GM12878 (cell line): ENCODE measurements around the gene CIPC. TPM values are rescaled to one million over a fixed set of nuclear protein-coding genes. Genes with fewer than 3 reads are reported as not detected.

Source experiments
- CEBPZ ChIP-seq: fragments of 150-350 bp; IDR thresholded peaks from 2 replicates; pipeline ENCODE4 v1.6.1; 2016; ENCODE audit warnings: low read depth, low read length
- CHD2 ChIP-seq: IDR thresholded peaks from 2 replicates; pipeline ENCODE4 v1.6.1; 2011; ENCODE audit warnings: low read depth, low read length, improper control_type of control experiment, borderline replicate concordance
- EZH2 ChIP-seq: IDR thresholded peaks from 2 replicates; pipeline ENCODE4 v1.6.1; 2012; ENCODE audit warnings: low read depth, mild to moderate bottlenecking, control low read depth, inconsistent platforms, low read length, borderline replicate concordance; ENCODE audit not compliant: control insufficient read depth
- IKZF1 ChIP-seq: fragments of 450-650 bp; conservative IDR thresholded peaks from 2 replicates; pipeline ENCODE4 v1.6.1; 2017; ENCODE audit warnings: antibody characterized with exemption, mild to moderate bottlenecking
- LARP7 ChIP-seq: fragments of 450-650 bp; IDR thresholded peaks from 2 replicates; pipeline ENCODE4 v1.6.1; 2017; ENCODE audit warnings: mild to moderate bottlenecking
- MEF2B ChIP-seq: fragments of 450-650 bp; IDR thresholded peaks from 2 replicates; pipeline ENCODE4 v1.6.1; 2018; ENCODE audit warnings: mild to moderate bottlenecking, moderate library complexity; ENCODE audit not compliant: partially characterized antibody, poor library complexity, severe bottlenecking
- MTA2 ChIP-seq: fragments of 450-650 bp; IDR thresholded peaks from 2 replicates; pipeline ENCODE4 v1.6.1; 2016; ENCODE audit warnings: low read depth, mild to moderate bottlenecking, moderate library complexity
- NKRF ChIP-seq: fragments of 450-650 bp; conservative IDR thresholded peaks from 2 replicates; pipeline ENCODE4 v1.6.1; 2017; ENCODE audit warnings: mild to moderate bottlenecking, moderate library complexity
- POU2F2 ChIP-seq: IDR thresholded peaks from 3 replicates; pipeline ENCODE4 v1.6.1; 2011; ENCODE audit warnings: low read depth, mild to moderate bottlenecking, low read length, borderline replicate concordance
- RAD21 ChIP-seq: IDR thresholded peaks from 2 replicates; pipeline ENCODE4 v1.6.1; 2011; ENCODE audit warnings: mild to moderate bottlenecking, low read depth, low read length, moderate library complexity; ENCODE audit not compliant: insufficient read depth
- RUNX3 ChIP-seq: IDR thresholded peaks from 2 replicates; pipeline ENCODE4 v1.6.1; 2012; ENCODE audit warnings: low read length, inconsistent platforms
- SIN3A ChIP-seq: IDR thresholded peaks from 2 replicates; pipeline ENCODE4 v1.6.1; 2012; ENCODE audit warnings: low read depth, low read length, improper control_type of control experiment
- SPI1 ChIP-seq: IDR thresholded peaks from 2 replicates; pipeline ENCODE4 v1.6.1; 2011; ENCODE audit warnings: low read depth, mild to moderate bottlenecking, low read length, moderate library complexity, borderline replicate concordance; ENCODE audit not compliant: insufficient read depth
- SREBF2 ChIP-seq: IDR thresholded peaks from 2 replicates; pipeline ENCODE4 v1.6.1; 2012; ENCODE audit warnings: mild to moderate bottlenecking, low read length
- TCF3 ChIP-seq: IDR thresholded peaks from 2 replicates; pipeline ENCODE4 v1.6.1; 2012; ENCODE audit warnings: low read depth, mild to moderate bottlenecking, low read length, borderline replicate concordance; ENCODE audit not compliant: insufficient read depth
- ZZZ3 ChIP-seq: IDR thresholded peaks from 2 replicates; pipeline ENCODE4 v1.6.1; 2011; ENCODE audit warnings: low read depth; ENCODE audit not compliant: control insufficient read depth, insufficient read length
- polyA plus RNA-seq, 11 experiments: library from polyadenylated mRNA; depleted of rRNA in 4 of 11; unstranded in 6 of 11; stranded (reverse) in 5 of 11; fragments of >200 nt; fragmentation: Nextera tagmentation in 4 of 11; fragmentation: Illumina TruSeq in 1 of 11; extraction: Ambion mirVana in 4 of 11; extraction: Trizol in 1 of 11; gene quantifications; 1 replicate in 1 of 11; 2 replicates in 10 of 11; pipeline versions ENCODE4 v1.2.1 to v1.2.3, GENCODE V29; 2011 to 2016; ENCODE audit warnings: inconsistent platforms in 2 of 11, missing spikeins in 2 of 11, low read depth in 1 of 11
- total RNA-seq, 4 experiments: library from RNA; depleted of rRNA in 3 of 4; stranded (reverse); fragments of >200 nt in 3 of 4; fragmentation: Illumina TruSeq in 1 of 4; extraction: Trizol in 1 of 4; gene quantifications; 2 replicates each; pipeline versions ENCODE4 v1.2.1 to v1.2.3, GENCODE V29; 2013 to 2021

Gene CIPC
- total and polyA plus RNA-seq, 10 of the 15 experiments (the other 5 are each of a cell fraction or from before 2014, with no cell fraction given) = 5.6 to 29.5 (median 16.5) TPM

GRCh38 chr14:77067632-77068516 is 30.2 kb upstream of the CIPC start (continued):
- TF ChIP-seq POU2F2 = no peak
- TF ChIP-seq RUNX3 = peak; percentile 40; the same call in 1 of the 2 replicates
- TF ChIP-seq TCF3 = 0 out of 2 replicates have a peak, but pooled peaks have one; percentile 17
- TF ChIP-seq IKZF1 = no peak
- no peak for TF ChIP-seq ZZZ3
- TF ChIP-seq LARP7 = 0 out of 2 replicates have a peak, but pooled peaks have one; percentile 39
- no peak for TF ChIP-seq NKRF
- TF ChIP-seq CHD2 = 0 out of 2 replicates have a peak, but pooled peaks have one; percentile 23
- no peak for TF ChIP-seq MTA2
- TF ChIP-seq RAD21 = peak; percentile 88
- no peak for TF ChIP-seq CEBPZ
- no peak for TF ChIP-seq SPI1
- no peak for TF ChIP-seq SREBF2
- no peak for TF ChIP-seq MEF2B
- no peak for TF ChIP-seq EZH2
- TF ChIP-seq SIN3A = no peak
- TF ChIP-seq, all 136 proteins: peak for 11
